ENCODE results near the gene MPC1.
"Not testable (repeated sequence)": the region's sequence is repeated elsewhere in the genome, so short reads cannot be mapped to it uniquely, and the experiment has no call there.

Gene MPC1

DNA sequence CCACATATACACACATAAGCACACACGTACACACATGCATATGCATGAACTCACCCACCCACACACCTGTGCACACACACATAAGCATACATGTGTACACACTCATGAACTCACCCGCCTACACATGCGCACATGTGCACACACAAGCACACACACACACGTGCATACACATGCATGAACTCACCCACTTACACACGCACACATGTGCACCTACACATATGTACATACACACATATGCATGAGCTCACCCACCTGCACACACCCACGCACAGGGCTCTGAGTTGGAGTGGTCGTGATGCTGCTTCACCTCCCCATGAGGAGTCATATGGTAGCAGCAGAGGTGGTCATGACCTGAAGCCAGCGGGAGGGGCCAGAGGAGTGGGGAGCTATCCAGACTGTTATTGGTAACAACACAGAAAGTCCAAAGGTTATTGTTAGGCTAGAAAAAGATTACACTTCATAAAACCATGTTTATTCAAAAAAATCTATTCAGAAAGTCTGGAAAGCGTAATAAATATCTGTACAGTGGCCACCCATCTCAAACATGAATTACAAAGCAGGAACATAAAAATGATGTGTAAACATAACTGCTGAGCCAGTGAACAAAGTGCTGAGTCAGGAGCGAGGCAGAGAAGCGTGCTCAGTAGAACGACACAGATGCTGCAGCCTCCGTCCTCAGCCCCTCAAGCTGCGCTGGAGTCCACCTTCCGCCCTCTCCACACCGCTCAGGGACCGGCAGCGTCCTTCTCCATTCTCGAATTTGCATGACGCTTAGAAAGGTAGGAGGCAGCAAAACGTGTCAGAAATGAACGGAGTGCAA lies 26.4 kb upstream of the MPC1 start:
- DNase-seq (ENCODE audit: low read depth in 2 of 2, low spot score in 1 of 2) = no peak

DNA sequence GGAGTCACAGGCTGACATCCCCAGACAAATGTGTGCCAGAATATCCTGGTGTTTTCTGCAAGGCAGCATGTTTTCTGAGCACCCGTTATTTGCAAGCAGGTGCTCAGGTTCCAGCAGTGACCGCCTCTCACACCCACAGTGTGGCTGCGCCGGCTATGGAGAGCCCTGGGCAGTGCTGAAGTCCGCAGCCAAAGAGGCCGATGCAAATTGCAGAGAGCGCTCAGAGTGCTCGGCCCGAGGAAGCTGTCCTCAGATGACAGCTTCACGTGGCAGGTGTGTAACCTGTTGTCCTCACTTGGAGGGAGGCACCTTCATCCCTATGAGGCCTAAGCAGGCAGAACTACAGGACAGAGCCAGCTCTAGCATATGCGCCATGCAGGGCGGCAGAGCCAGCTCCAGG lies 23.5 kb upstream of the MPC1 start:
- DNase-seq (ENCODE audit: low read depth in 2 of 2, low spot score in 1 of 2) = no peak

DNA sequence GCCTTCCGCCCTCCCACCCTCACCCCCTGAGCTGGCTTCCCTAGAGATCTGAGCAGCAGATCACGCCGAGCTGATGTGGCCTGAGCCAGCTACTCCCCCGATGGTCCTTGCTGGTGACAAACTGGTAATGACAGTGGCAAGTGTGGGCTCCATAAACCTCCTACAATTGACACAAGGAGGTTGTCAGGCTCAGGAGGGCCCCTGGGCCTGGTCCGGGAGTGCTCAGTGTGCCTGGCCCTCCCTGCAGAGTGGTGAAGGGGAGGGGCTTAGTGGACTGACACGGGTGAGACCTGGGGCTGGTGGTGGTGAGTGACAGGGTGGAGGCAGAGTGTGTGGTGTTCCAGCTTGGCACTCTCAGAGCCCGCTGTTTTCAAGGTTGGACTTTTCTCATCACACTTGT lies 22.6 kb upstream of the MPC1 start:
- no peak for DNase-seq (ENCODE audit: low read depth in 2 of 2, low spot score in 1 of 2)

DNA sequence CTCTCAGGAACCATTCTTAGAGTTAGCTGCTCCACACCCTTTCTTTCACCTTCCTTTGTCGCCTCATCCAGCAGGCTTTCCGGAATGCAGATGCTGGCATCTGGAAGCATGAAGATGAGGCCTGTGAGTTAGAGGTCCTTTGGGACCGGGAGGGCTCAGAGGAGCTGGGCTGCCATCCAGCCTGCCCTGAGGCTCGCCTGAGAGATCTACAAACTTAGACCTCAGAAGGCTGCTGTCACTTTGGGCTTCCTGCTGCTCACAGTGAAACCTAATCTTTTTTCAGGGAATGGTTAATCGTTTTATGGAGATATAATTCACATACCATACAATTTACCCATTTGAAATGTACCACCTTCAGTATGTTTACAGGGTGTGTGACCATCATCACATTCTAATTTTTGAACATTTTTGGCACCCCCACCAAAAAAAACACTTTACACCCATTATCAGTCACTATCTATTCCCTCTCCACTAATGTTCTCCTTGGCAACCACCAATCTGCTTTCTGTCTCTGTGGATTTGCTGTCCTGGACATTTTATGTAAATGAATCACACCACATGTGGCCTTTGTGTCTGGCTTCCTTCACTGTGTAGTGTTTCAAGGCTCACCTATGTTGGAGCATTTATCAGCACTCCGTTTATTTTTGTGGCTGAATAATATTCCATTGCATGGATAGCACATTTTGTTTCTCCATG lies 20.0 kb upstream of the MPC1 start:
- DNase-seq (ENCODE audit: low read depth in 2 of 2, low spot score in 1 of 2) = no peak

DNA sequence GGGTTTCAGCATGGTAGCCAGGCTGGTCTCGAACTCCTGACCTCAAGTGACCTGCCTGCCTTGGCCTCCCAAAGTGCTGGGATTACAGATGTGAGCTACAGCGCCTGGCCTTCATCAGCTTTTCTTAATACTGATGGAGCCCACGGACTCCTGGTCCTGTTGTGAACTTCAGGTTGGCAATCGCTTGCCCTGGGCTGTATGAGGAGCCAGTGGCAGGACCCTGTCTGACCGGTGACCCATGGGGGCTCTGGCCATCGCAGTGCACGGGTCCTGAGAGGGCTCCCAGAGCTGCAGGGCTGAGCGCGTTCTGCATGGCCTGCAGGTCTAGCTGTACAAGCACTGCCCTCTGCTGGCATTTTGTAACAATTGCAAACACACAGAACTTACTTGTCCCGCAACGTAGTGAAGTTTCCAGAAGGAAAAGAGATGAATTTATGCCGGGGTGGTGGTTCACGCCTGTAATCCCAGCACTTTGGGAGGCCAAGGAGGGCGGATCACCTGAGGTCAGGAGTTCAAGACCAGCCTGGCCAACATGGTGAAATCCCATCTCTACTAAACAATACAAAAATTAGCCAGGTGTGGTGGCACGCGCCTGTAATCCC lies 18.0 kb upstream of the MPC1 start:
- DNase-seq (ENCODE audit: low read depth in 2 of 2, low spot score in 1 of 2) = not testable (repeated sequence)

DNA sequence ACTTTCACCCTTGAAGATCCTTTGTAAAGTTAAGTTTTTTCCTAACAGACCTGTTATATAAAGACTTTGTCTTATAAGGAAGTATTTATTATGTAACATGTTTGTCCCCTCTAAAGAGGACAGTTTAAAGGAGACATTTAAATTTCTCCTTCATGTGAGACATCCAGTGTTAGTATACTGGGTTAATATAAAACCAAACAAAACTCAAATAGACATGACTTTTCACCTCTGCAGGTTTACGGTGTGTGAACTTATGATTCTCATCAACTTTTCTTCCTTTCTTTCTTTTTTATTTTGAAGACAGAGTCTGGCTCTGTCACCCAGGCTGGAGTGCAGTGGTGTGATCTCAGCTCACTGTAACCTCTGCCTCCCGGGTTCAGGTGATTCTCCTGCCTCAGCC lies 17.4 kb upstream of the MPC1 start:
- no peak for DNase-seq (ENCODE audit: low read depth in 2 of 2, low spot score in 1 of 2)

DNA sequence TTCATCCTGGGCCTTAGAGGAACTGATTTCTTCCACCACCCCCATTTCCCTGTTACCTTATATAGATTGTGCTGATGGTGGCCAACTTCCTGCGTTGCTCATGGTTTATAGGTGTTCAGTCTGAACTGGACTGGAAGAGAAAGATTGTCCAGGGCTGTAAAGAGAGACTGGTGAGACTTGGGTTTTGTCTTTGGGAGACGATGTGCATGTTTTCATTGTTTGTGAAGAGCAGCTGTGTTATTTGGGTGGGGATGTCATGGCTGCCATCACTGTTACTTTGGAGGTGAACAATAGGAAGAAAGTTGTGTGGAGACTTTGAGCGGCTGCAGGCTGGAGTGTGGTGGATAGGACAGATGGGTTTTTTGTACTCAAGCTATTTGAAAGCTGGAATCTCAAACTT lies 15.6 kb upstream of the MPC1 start:
- no peak for DNase-seq (ENCODE audit: low read depth in 2 of 2, low spot score in 1 of 2)

DNA sequence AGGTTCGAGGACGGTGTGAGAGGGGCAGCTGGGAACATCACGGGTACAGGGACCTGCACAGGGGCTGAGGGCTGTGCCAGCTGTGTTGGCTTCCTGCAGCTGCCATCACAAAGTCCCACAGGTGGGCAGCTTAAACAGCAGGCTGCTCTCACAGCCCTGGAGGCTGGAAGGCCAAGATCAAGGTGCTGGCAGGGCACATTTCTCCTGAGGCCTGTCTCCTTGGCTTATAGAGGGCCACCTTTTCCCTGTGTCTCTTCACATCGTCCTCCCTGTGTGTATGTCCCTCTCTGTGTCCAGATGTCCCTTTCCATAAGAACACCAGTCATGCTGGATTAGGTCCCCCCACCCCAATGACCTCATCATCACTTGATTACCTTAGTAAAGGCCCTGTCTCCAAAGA lies 15.1 kb upstream of the MPC1 start:
- DNase-seq (ENCODE audit: low read depth in 2 of 2, low spot score in 1 of 2) = no peak

DNA sequence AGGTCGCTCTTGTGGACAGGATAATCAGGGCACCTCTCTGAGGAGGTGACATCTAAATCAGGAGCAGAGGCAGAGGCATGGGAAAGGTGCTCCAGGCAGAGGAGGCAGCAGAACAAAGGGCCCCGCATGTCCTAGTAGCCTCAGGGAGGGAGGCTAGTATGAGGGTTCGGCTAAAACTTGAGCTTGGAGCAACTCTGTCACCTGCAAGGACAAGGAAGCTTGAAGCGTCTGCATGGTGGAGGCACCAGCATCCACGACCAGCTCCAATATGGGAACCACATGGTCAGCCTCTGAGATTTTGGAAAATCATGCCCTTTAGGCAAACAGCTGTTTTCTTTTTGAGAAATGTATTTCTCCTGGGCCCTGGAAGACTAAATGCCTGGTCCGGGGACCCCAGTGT lies 13.0 kb upstream of the MPC1 start:
- DNase-seq (ENCODE audit: low read depth in 2 of 2, low spot score in 1 of 2) = no peak

DNA sequence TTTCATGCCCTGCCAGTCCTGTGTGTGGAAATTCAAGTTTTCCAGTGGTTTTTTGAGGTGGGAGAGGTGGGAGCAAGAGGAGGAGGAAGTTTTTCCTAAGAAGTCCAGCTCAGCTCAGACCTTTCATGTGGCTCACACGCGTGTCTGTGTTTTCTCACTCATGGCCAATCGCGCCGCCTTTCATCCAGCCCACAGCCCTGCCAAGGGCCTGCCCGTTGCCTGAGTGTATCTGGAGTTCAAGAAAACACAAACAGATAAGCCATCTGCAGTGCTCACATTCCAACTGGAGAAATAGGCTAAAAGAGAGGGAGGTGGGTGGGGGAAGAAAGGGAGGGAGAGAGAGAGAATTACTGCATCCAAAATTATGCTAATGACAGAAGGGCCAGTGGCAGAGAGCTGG lies 12.6 kb upstream of the MPC1 start:
- no peak for DNase-seq (ENCODE audit: low read depth in 2 of 2, low spot score in 1 of 2)

DNA sequence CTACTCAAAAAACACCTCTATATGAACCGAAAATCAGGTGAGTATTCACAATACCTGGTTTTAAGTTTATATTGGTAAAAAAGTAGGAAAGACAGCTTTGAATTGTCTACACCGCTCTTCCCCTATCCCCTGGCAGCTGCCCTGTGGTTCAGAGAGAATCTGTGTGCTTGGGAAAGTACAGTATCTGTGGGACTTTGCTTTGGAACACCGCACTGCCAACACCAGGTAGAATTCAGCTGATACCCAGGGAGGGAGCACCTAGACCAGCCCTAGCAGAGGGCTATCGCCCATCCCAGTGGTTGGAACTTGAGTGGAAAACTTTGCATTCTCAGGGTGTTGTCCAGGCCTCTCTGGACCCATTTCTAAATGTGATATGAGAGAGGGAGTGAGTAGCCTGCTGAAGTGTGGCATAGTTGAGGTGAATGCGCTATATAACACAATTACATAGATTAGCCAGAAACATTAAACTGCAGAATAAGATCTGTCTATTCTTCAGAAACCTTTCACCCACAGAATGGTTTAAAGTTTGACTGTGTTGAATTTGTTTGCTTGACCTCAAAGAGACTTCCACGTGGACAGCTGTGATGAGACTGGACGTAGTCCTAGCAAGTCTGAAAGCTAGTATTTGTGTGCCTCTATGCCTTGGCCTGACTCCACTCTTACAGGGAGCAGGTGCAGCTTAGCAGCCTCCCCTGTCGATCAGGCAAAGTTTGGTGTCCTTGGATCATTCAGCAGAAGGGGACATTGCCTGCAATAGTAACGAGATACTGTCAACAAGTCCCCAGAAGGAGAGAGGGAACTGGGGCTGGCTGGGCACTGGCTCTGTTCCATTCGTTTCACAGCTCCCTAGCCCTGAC lies 11.5 kb upstream of the MPC1 start:
- no peak for DNase-seq (ENCODE audit: low read depth in 2 of 2, low spot score in 1 of 2)

DNA sequence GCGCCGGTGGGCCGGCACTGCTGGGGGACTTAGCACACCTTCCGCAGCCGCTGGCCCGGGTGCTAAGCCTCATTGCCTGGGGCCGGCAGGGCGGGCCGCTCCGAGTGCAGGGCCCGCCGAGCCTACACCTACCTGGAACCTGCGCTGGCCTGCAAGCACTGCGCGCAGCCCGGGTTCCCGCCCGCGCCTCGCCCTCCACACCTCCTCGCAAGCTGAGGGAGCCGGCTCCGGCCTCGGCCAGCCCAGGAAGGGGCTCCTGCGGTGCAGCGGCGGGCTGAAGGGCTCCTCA lies 10.7 kb upstream of the MPC1 start:
- no peak for DNase-seq (ENCODE audit: low read depth in 2 of 2, low spot score in 1 of 2)

DNA sequence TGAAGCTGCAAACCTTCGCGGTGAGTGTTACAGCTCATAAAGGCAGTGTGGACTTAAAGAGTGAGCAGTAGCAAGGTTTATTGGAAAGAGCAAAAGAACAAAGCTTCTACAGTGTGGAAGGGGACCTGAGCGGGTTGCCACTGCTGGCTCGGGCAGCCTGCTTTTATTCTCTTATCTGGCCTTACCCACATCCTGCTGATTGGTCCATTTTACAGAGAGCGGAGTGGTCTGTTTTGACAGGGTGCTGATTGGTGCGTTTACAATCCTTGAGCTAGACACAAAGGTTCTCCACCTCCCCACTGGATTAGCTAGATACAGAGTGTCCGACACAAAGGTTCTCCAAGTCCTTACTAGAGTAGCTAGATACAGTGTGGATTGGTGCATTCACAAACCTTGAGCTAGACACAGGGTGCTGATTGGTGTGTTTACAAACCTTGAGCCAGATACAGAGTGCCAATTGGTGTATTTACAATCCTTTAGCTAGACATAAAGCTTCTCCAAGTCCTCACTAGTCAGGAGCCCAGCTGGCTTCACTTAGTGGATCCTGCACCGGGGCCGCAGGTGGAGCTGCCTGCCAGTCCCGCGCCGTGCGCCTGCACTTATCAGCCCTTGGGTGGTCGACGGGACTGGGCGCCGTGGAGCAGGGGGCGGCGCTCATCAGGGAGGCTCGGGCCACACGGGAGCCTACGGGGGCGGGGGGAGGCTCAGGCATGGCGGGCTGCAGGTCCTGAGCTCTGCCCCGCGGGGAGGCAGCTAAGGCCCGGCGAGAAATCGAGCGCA lies 10.2 kb upstream of the MPC1 start:
- not testable (repeated sequence) for DNase-seq (ENCODE audit: low read depth in 2 of 2, low spot score in 1 of 2)

DNA sequence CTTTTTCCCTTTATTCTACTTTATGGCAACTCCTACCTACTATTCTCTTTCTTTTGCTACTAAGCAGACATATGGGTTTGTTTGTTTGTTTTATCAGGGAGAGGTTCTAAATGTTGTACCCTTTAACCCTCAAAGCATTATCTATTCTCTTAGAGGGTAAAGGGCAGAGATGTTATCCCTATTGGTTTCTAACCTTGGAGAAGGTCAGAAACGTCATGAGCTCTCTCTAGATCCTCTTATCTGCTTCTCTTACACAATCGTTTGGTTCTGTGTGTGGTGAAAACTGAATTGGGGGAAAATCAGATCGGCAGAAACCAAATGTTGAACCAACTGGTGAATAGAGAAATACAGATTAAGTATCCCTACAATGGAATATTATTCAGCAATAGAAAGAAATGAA lies 6.4 kb upstream of the MPC1 start:
- DNase-seq (ENCODE audit: low read depth in 2 of 2, low spot score in 1 of 2) = no peak

DNA sequence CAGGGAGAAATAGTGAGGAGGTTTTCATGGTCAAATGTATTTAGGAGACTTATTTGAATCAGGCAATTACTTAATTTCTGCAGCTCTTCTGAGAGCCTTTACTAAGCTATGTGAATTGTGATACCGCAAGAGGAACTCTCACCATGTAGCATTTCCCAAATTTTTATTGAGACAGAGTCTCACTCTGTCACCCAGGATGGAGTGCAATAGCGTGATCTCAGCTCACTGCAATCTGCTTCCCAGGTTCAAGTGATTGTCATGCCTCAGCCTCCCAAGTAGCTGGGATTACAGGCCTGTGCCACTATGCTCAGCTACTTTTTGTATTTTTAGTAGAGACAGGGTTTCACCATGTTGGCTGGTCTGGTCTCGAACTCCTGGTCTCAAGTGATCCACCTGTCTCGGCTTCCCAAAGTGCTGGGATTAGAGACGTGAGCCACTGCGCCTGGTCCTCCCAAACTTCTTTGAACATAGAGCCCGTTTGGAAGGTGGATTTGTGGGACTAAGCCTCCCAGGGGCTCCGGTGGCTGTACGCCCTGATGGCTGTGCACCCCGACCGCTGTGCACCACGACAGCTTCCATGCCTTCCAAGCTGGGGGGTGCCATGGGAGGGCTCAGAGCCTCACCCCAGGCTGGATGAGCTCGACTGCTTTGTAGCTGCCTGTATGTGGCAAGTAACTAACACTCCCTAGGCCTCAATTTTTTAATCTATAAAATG lies 5.7 kb upstream of the MPC1 start:
- no peak for DNase-seq (ENCODE audit: low read depth in 2 of 2, low spot score in 1 of 2)

DNA sequence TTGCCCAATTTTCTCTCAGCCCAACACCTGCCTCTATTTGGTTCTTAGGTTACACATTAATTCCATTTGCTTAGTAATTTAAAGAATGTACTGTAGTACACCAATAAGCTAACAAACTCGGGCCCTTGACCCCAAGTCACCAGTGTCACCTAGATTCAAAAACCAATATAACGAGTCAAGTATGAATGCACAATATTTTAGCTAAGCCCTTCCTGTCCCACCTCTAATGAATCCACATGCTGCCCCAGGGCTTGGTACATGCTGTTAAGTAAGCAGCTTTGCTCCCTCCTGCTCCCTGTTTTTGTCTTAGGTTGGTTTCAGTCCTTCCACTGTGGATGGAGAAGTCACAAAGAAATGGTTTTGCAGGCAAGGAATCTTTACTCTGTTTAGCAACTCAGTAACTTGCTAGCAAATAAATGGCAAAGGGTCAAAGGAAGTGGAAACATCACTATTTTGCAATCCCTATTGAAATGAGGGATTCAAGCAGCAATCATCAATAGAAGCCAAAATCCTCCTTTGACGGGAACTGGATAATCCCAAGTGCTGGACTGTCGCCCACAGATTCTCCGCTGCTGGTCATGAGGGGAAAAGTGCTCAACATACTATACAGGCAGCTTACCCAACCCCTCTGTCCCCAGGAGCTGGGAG lies 5.0 kb upstream of the MPC1 start:
- no peak for DNase-seq (ENCODE audit: low read depth in 2 of 2, low spot score in 1 of 2)

DNA sequence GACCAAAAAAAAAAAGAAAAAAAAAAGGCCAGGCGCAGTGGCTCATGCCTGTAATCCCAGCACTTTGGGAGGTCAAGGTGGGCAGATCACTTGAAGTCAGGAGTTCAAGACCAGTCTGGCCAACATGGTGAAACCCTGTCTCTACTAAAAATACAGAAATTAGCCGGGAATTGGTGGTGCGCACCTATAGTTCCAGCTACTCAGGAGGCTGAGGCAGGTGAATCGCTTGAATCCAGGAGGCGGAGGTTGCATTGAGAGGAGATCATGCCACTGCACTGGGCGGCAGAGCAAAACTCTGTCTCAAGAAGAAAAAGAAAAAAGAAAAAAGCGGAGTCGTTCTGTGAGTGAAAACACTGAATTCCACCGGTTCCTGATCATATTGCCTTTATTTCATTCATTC lies 4.4 kb upstream of the MPC1 start:
- not testable (repeated sequence) for DNase-seq (ENCODE audit: low read depth in 2 of 2, low spot score in 1 of 2)

DNA sequence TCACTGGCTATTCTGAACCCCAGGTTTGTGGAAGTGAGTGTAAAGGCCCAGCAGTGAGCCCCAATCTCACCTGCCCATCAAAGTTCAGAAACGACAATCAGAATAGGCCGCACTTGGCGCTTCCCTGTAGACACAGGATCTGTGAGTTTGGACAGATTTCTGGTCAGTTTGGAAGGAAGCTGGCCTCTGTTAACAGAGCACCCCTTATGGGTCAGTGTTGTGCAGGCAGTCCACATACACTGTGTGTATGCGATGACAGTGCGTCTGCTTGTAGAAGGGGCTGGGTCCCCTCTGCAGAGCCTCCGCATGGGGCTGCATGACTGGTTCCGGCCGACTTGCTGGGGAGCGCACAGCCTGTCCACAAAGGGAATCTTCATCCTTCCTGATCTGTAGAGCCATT lies 3.4 kb upstream of the MPC1 start:
- DNase-seq (ENCODE audit: low read depth in 2 of 2, low spot score in 1 of 2) = no peak

DNA sequence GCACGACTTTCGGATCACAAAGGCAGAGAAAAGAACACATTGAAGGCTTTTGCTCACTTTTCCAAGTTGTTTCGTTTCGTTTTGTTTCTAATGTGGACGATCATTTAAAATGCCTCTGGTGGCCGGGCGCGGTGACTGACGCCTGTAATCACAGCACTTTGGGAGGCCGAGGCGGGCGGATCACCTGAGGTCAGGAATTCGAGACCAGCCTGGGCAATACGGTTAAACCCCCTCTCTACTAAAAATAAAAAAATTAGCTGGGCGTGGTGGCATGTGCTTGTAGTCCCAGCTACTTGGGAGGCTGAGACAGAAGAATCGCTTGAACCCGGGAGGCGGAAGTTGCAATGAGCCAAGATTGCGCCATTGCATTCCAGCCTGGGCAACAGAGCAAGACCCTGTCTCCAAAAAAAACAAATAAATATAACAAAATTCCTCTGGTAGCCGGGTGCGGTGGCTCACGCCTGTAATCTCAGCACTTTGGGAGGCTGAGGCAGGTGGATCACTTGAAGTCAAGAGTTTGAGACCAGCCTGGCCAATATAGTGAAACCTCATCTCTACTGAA lies 1.1 kb upstream of the MPC1 start:
- not testable (repeated sequence) for DNase-seq (ENCODE audit: low read depth in 2 of 2, low spot score in 1 of 2)
